Neural cell (in vitro differentiated cells): ENCODE results near the gene FGF8. TPM values are rescaled to one million over a fixed set of nuclear protein-coding genes. Genes with fewer than 3 reads are reported as not detected.

Experiments used
- H2AFZ ChIP-seq: fragments of 200-600, 300-800 bp; sonication (generic), shearing (Covaris generic); 2 replicates; pipeline ENCODE4 v1.6.0; 2014; ENCODE audit warnings: low read depth, mild to moderate bottlenecking, antibody characterized with exemption, low read length, moderate library complexity
- H3F3A ChIP-seq: fragments of 200-600 bp; shearing (Covaris generic); 2 replicates; pipeline ENCODE4 v1.6.1; 2016; ENCODE audit warnings: mild to moderate bottlenecking, moderate library complexity, mixed read lengths, antibody characterized with exemption, low read length; ENCODE audit not compliant: insufficient read depth, poor library complexity, severe bottlenecking
- H3K27ac ChIP-seq: fragments of 200-600, 300-800 bp; sonication (generic), shearing (Covaris generic); 2 replicates; pipeline ENCODE4 v1.5.1; 2014; ENCODE audit warnings: mild to moderate bottlenecking, low read length, moderate library complexity
- H3K27me3 ChIP-seq: fragments of 300-800, 200-600 bp; sonication (generic), shearing (Covaris generic); 2 replicates; pipeline ENCODE4 v1.6.0; 2014; ENCODE audit warnings: mild to moderate bottlenecking, low read depth, low read length, moderate library complexity; ENCODE audit not compliant: insufficient read depth
- H3K36me3 ChIP-seq: fragments of 300-800, 200-600 bp; sonication (generic), shearing (Covaris generic); 2 replicates; pipeline ENCODE4 v1.5.1; 2014; ENCODE audit warnings: mild to moderate bottlenecking, antibody characterized with exemption, low read length, moderate library complexity; ENCODE audit not compliant: insufficient read depth
- H3K4me2 ChIP-seq: fragments of 300-800, 200-600 bp; sonication (generic), shearing (Covaris generic); 2 replicates; pipeline ENCODE4 v1.6.0; 2014; ENCODE audit warnings: mild to moderate bottlenecking, low read length
- H3K4me3 ChIP-seq: fragments of 300-800, 200-600 bp; sonication (generic), shearing (Covaris generic); 2 replicates; pipeline ENCODE4 v1.5.1; 2014; ENCODE audit warnings: mild to moderate bottlenecking, low read length, moderate library complexity
- H3K79me2 ChIP-seq: fragments of 200-600 bp; shearing (Covaris generic); replicated peaks from 2 replicates; pipeline ENCODE4 v1.6.0; 2014; ENCODE audit warnings: mild to moderate bottlenecking, low read length, moderate library complexity; ENCODE audit not compliant: insufficient read depth
- H3K9ac ChIP-seq: fragments of 300-800, 200-600 bp; sonication (generic), shearing (Covaris generic); 2 replicates; pipeline ENCODE4 v1.6.1; 2016; ENCODE audit warnings: mild to moderate bottlenecking, low read length, mixed read lengths
- H3K9me2 ChIP-seq: fragments of 200-600 bp; shearing (Covaris generic); 2 replicates; pipeline ENCODE4 v1.6.1; 2016; ENCODE audit warnings: mild to moderate bottlenecking, low read length, mixed read lengths; ENCODE audit not compliant: insufficient read depth
- H3K9me3 ChIP-seq: fragments of 200-600, 300-800 bp; sonication (generic), shearing (Covaris generic); 2 replicates; pipeline ENCODE4 v1.6.1; 2016; ENCODE audit warnings: mild to moderate bottlenecking, mixed run types, low read length, moderate library complexity, mixed read lengths
- H4K20me1 ChIP-seq: fragments of 200-600 bp; shearing (Covaris generic); 2 replicates; pipeline ENCODE4 v1.6.1; 2016; ENCODE audit warnings: mild to moderate bottlenecking, mixed run types; ENCODE audit not compliant: insufficient read depth
- EP300 ChIP-seq: fragments of 450-650 bp; conservative IDR thresholded peaks from 2 replicates; pipeline ENCODE4 v1.6.1; 2014; ENCODE audit warnings: antibody characterized with exemption, mild to moderate bottlenecking, moderate library complexity; ENCODE audit not compliant: poor library complexity, severe bottlenecking
- EZH2 ChIP-seq: fragments of 200-600, 300-800 bp; shearing (Covaris generic), sonication (generic); IDR thresholded peaks from 2 replicates; pipeline ENCODE4 v1.6.1; 2014; ENCODE audit warnings: antibody characterized with exemption, low read length, borderline replicate concordance, mild to moderate bottlenecking; ENCODE audit not compliant: insufficient read depth, poor library complexity, severe bottlenecking
- MXI1 ChIP-seq: fragments of 450-650 bp; conservative IDR thresholded peaks from 2 replicates; pipeline ENCODE4 v1.6.1; 2014; ENCODE audit warnings: antibody characterized with exemption, mild to moderate bottlenecking; ENCODE audit not compliant: poor library complexity, severe bottlenecking
- POLR2AphosphoS5 ChIP-seq: IDR thresholded peaks from 2 replicates; pipeline ENCODE4 v1.6.1; 2012
- RAD21 ChIP-seq: fragments of 450-650 bp; conservative IDR thresholded peaks from 2 replicates; pipeline ENCODE4 v1.6.1; 2014; ENCODE audit warnings: antibody characterized with exemption, mild to moderate bottlenecking, moderate library complexity
- SMC3 ChIP-seq: fragments of 450-650 bp; conservative IDR thresholded peaks from 2 replicates; pipeline ENCODE4 v1.6.1; 2014; ENCODE audit warnings: antibody characterized with exemption, mild to moderate bottlenecking, moderate library complexity; ENCODE audit not compliant: poor library complexity
- TAF1 ChIP-seq: IDR thresholded peaks from 2 replicates; pipeline ENCODE4 v1.6.1; 2012; ENCODE audit warnings: low read depth
- polyA plus RNA-seq: library from polyadenylated mRNA; depleted of rRNA; stranded (reverse); fragments of >200 nt; gene quantifications from 2 replicates; pipeline ENCODE4 v1.2.3, GENCODE V29; 2014
- TF ChIP-seq, protein P1 (sequence below): IDR thresholded peaks from 2 replicates; pipeline ENCODE4 v1.6.1; 2012; ENCODE audit warnings: borderline replicate concordance
- TF ChIP-seq, protein P2 (sequence below): fragments of 450-650 bp; IDR thresholded peaks from 2 replicates; pipeline ENCODE4 v1.5.1; 2014; ENCODE audit warnings: antibody characterized with exemption, mild to moderate bottlenecking, moderate library complexity; ENCODE audit not compliant: poor library complexity, severe bottlenecking

FGF8 gene
- polyA plus RNA-seq, 1 donor from 2014 or later, result 6.0 TPM

GRCh38 chr10:101745074-101745696, 30.7 kb downstream of the FGF8 start:
- H3K79me2 ChIP-seq, result no peaks in the 10 kb centered on the region
- H3K9ac ChIP-seq, result no peak overlapping the region
- no peaks in the 10 kb centered on the region for H4K20me1 ChIP-seq
- no peaks in the 10 kb centered on the region for H3K9me3 ChIP-seq
- TF ChIP-seq, protein P1, sequence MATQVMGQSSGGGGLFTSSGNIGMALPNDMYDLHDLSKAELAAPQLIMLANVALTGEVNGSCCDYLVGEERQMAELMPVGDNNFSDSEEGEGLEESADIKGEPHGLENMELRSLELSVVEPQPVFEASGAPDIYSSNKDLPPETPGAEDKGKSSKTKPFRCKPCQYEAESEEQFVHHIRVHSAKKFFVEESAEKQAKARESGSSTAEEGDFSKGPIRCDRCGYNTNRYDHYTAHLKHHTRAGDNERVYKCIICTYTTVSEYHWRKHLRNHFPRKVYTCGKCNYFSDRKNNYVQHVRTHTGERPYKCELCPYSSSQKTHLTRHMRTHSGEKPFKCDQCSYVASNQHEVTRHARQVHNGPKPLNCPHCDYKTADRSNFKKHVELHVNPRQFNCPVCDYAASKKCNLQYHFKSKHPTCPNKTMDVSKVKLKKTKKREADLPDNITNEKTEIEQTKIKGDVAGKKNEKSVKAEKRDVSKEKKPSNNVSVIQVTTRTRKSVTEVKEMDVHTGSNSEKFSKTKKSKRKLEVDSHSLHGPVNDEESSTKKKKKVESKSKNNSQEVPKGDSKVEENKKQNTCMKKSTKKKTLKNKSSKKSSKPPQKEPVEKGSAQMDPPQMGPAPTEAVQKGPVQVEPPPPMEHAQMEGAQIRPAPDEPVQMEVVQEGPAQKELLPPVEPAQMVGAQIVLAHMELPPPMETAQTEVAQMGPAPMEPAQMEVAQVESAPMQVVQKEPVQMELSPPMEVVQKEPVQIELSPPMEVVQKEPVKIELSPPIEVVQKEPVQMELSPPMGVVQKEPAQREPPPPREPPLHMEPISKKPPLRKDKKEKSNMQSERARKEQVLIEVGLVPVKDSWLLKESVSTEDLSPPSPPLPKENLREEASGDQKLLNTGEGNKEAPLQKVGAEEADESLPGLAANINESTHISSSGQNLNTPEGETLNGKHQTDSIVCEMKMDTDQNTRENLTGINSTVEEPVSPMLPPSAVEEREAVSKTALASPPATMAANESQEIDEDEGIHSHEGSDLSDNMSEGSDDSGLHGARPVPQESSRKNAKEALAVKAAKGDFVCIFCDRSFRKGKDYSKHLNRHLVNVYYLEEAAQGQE, result no peak
- TF ChIP-seq EP300 (no peak), SMC3 (no peak), MXI1 (no peak), RAD21 (no peak)
- H3F3A ChIP-seq, result no peaks in the 10 kb centered on the region
- no peak overlapping the region for H3K4me2 ChIP-seq
- H3K36me3 ChIP-seq, result no peaks in the 10 kb centered on the region
- no peak overlapping the region for H2AFZ ChIP-seq
- no peak overlapping the region for H3K4me3 ChIP-seq
- no peaks in the 10 kb centered on the region for H3K9me2 ChIP-seq
- H3K27me3 ChIP-seq, result no peaks in the 10 kb centered on the region
- no peak overlapping the region for H3K27ac ChIP-seq

DNA sequence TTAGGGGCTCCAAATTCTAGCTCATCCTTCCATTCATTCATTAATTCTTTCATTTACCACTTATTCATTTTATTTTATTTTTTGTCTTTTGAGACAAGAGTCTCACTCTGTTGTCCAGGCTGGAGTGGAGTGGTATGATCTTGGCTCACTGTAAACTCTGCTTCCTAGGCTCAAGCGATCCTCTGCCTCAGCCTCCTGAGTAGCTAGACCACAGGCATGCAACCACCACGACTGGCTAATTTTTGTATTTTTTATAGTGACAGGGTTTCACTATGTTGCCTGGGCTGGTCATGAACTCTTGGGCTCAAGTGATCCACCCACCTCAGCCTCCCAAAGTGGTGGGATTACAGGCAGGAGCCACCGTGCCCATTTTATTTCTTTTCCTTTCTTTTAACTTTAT, 31.6 kb downstream of the FGF8 start:
- Histone ChIP-seq H3K4me3 (no peak overlapping the region), H3K79me2 (no peaks in the 10 kb centered on the region), H3K36me3 (no peaks in the 10 kb centered on the region), H3F3A (no peaks in the 10 kb centered on the region), H3K27ac (no peak overlapping the region), H4K20me1 (no peaks in the 10 kb centered on the region), H3K27me3 (no peaks in the 10 kb centered on the region), H3K9me2 (no peaks in the 10 kb centered on the region), H3K4me2 (no peak overlapping the region), H2AFZ (no peak overlapping the region), H3K9me3 (no peaks in the 10 kb centered on the region), H3K9ac (no peak overlapping the region)
- TF ChIP-seq RAD21, result no peak
- TF ChIP-seq, protein P2, sequence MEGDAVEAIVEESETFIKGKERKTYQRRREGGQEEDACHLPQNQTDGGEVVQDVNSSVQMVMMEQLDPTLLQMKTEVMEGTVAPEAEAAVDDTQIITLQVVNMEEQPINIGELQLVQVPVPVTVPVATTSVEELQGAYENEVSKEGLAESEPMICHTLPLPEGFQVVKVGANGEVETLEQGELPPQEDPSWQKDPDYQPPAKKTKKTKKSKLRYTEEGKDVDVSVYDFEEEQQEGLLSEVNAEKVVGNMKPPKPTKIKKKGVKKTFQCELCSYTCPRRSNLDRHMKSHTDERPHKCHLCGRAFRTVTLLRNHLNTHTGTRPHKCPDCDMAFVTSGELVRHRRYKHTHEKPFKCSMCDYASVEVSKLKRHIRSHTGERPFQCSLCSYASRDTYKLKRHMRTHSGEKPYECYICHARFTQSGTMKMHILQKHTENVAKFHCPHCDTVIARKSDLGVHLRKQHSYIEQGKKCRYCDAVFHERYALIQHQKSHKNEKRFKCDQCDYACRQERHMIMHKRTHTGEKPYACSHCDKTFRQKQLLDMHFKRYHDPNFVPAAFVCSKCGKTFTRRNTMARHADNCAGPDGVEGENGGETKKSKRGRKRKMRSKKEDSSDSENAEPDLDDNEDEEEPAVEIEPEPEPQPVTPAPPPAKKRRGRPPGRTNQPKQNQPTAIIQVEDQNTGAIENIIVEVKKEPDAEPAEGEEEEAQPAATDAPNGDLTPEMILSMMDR, result no peak
- no peak for TF ChIP-seq TAF1
- TF ChIP-seq MXI1, result no peak
- no peak for TF ChIP-seq EP300

- Histone ChIP-seq H3F3A (no peaks in the 10 kb centered on the region), H3K9ac (no peak overlapping the region), H3K9me3 (no peaks in the 10 kb centered on the region), H3K79me2 (no peaks in the 10 kb centered on the region), H3K36me3 (no peaks in the 10 kb centered on the region), H3K4me3 (no peak overlapping the region), H4K20me1 (no peaks in the 10 kb centered on the region), H2AFZ (no peak overlapping the region), H3K27ac (no peak overlapping the region), H3K27me3 (no peaks in the 10 kb centered on the region), H3K4me2 (no peak overlapping the region), H3K9me2 (no peaks in the 10 kb centered on the region)
- no peak for TF ChIP-seq SMC3
- no peak for TF ChIP-seq TAF1
- TF ChIP-seq MXI1, result no peak
- no peak for TF ChIP-seq RAD21
- no peak for TF ChIP-seq POLR2AphosphoS5
- TF ChIP-seq, protein P1, result no peak
- TF ChIP-seq EZH2, result no peak
- TF ChIP-seq EP300, result no peak
- TF ChIP-seq, protein P2, result no peak
Observed at GRCh38 chr10:101741938-101742337, 34.0 kb downstream of the FGF8 start.
